ENCODE measurements around the gene IDH3B.

The IDH3B gene

GRCh38 chr20:2617099-2617714 lies 46.8 kb downstream of the IDH3B start:
- Histone ChIP-seq H2BK120ac (ENCODE audit: insufficient read depth, low read length, poor library complexity) (no peak overlapping the region), H3K23ac (ENCODE audit: low read length) (no peak overlapping the region), H2AFZ (ENCODE audit: insufficient read depth, low read length, poor library complexity) (no peak overlapping the region), H4K91ac (ENCODE audit: low read depth, low read length) (no peak overlapping the region), H4K8ac (ENCODE audit: low read depth, low read length) (no peak overlapping the region), H3K4me3 (ENCODE audit: low read depth, low read length) (no peak overlapping the region), H4K12ac (ENCODE audit: low read depth, low read length) (no peak overlapping the region), H3K27me3 (ENCODE audit: insufficient read depth, low read length) (no peaks in the 10 kb centered on the region), H3K36me3 (ENCODE audit: control insufficient read depth in 1 of 2, insufficient read depth in 2 of 2, low read length in 2 of 2) (no peaks in the 10 kb centered on the region), H3K14ac (ENCODE audit: low read length) (no peak overlapping the region), H3K9me3 (ENCODE audit: insufficient read depth, low read depth, low read length) (peaks cover 4% of the 10 kb centered on the region), H3K4me1 (ENCODE audit: control insufficient read depth in 1 of 2, insufficient read depth in 2 of 2, low read length in 2 of 2) (no peaks in the 10 kb centered on the region), H3K4me2 (ENCODE audit: low read length) (no peak overlapping the region), H3K9ac (ENCODE audit: low read length) (no peak overlapping the region), H2BK12ac (ENCODE audit: low read length) (no peak overlapping the region), H2AK5ac (ENCODE audit: low read length) (no peak overlapping the region), H2BK5ac (ENCODE audit: low read depth, low read length, poor library complexity) (no peak overlapping the region), H3K79me1 (ENCODE audit: low read length) (no peaks in the 10 kb centered on the region), H3K18ac (ENCODE audit: low read length) (no peak overlapping the region), H3K79me2 (ENCODE audit: control insufficient read depth, insufficient read depth, low read length, poor library complexity) (no peaks in the 10 kb centered on the region), H3K4ac (ENCODE audit: low read depth, low read length) (no peak overlapping the region), H3K27ac (ENCODE audit: low read depth, low read length) (no peak overlapping the region)
- no CpG with 5 or more reads among the region's 16 CpGs for WGBS (ENCODE audit: extremely low coverage, insufficient coverage, insufficient read length)
- DNase-seq: no peak

- no peak overlapping the region for H2AFZ ChIP-seq (ENCODE audit: insufficient read depth, low read length, poor library complexity)
- no peak overlapping the region for H3K9ac ChIP-seq (ENCODE audit: low read length)
- H3K4me1 ChIP-seq (ENCODE audit: control insufficient read depth in 1 of 2, insufficient read depth in 2 of 2, low read length in 2 of 2): no peaks in the 10 kb centered on the region
- peaks cover 4% of the 10 kb centered on the region for H3K9me3 ChIP-seq (ENCODE audit: insufficient read depth, low read depth, low read length)
- H3K79me1 ChIP-seq (ENCODE audit: low read length): no peaks in the 10 kb centered on the region
- H3K23ac ChIP-seq (ENCODE audit: low read length): no peak overlapping the region
- H3K4me2 ChIP-seq (ENCODE audit: low read length): no peak overlapping the region
- H4K91ac ChIP-seq (ENCODE audit: low read depth, low read length): no peak overlapping the region
- no peak overlapping the region for H4K8ac ChIP-seq (ENCODE audit: low read depth, low read length)
- H3K18ac ChIP-seq (ENCODE audit: low read length): no peak overlapping the region
- no peak overlapping the region for H4K12ac ChIP-seq (ENCODE audit: low read depth, low read length)
- H3K4me3 ChIP-seq (ENCODE audit: low read depth, low read length): no peak overlapping the region
- H3K14ac ChIP-seq (ENCODE audit: low read length): no peak overlapping the region
- H2BK5ac ChIP-seq (ENCODE audit: low read depth, low read length, poor library complexity): no peak overlapping the region
- H3K27me3 ChIP-seq (ENCODE audit: insufficient read depth, low read length): no peaks in the 10 kb centered on the region
- no peak overlapping the region for H3K4ac ChIP-seq (ENCODE audit: low read depth, low read length)
- no peak overlapping the region for H2BK12ac ChIP-seq (ENCODE audit: low read length)
- H3K36me3 ChIP-seq (ENCODE audit: control insufficient read depth in 1 of 2, insufficient read depth in 2 of 2, low read length in 2 of 2): no peaks in the 10 kb centered on the region
- no CpG with 5 or more reads among the region's 9 CpGs for WGBS (ENCODE audit: extremely low coverage, insufficient coverage, insufficient read length)
- H3K27ac ChIP-seq (ENCODE audit: low read depth, low read length): no peak overlapping the region
- DNase-seq: no peak
- H2AK5ac ChIP-seq (ENCODE audit: low read length): no peak overlapping the region
- H2BK120ac ChIP-seq (ENCODE audit: insufficient read depth, low read length, poor library complexity): no peak overlapping the region
- no peaks in the 10 kb centered on the region for H3K79me2 ChIP-seq (ENCODE audit: control insufficient read depth, insufficient read depth, low read length, poor library complexity)
These were observed 47.4 kb downstream of the IDH3B start for GRCh38 chr20:2616634-2617033.

- no CpG with 5 or more reads among the region's 3 CpGs for WGBS (ENCODE audit: extremely low coverage, insufficient coverage, insufficient read length)
- H2AFZ ChIP-seq (ENCODE audit: insufficient read depth, low read length, poor library complexity): no peak overlapping the region
- H3K14ac ChIP-seq (ENCODE audit: low read length): no peak overlapping the region
- no peak overlapping the region for H3K4ac ChIP-seq (ENCODE audit: low read depth, low read length)
- no peak overlapping the region for H3K27ac ChIP-seq (ENCODE audit: low read depth, low read length)
- H3K4me1 ChIP-seq (ENCODE audit: control insufficient read depth in 1 of 2, insufficient read depth in 2 of 2, low read length in 2 of 2): no peaks in the 10 kb centered on the region
- H3K4me3 ChIP-seq (ENCODE audit: low read depth, low read length): no peak overlapping the region
- no peaks in the 10 kb centered on the region for H3K27me3 ChIP-seq (ENCODE audit: insufficient read depth, low read length)
- no peak overlapping the region for H4K8ac ChIP-seq (ENCODE audit: low read depth, low read length)
- H4K12ac ChIP-seq (ENCODE audit: low read depth, low read length): no peak overlapping the region
- H4K91ac ChIP-seq (ENCODE audit: low read depth, low read length): no peak overlapping the region
- no peaks in the 10 kb centered on the region for H3K36me3 ChIP-seq (ENCODE audit: control insufficient read depth in 1 of 2, insufficient read depth in 2 of 2, low read length in 2 of 2)
- no peak overlapping the region for H3K4me2 ChIP-seq (ENCODE audit: low read length)
- H3K18ac ChIP-seq (ENCODE audit: low read length): no peak overlapping the region
- no peaks in the 10 kb centered on the region for H3K79me2 ChIP-seq (ENCODE audit: control insufficient read depth, insufficient read depth, low read length, poor library complexity)
- DNase-seq: no peak
- H2BK12ac ChIP-seq (ENCODE audit: low read length): no peak overlapping the region
- H3K79me1 ChIP-seq (ENCODE audit: low read length): no peaks in the 10 kb centered on the region
- H3K9me3 ChIP-seq (ENCODE audit: insufficient read depth, low read depth, low read length): peaks cover 4% of the 10 kb centered on the region
- no peak overlapping the region for H2BK5ac ChIP-seq (ENCODE audit: low read depth, low read length, poor library complexity)
- no peak overlapping the region for H3K23ac ChIP-seq (ENCODE audit: low read length)
- H2BK120ac ChIP-seq (ENCODE audit: insufficient read depth, low read length, poor library complexity): no peak overlapping the region
- no peak overlapping the region for H2AK5ac ChIP-seq (ENCODE audit: low read length)
- H3K9ac ChIP-seq (ENCODE audit: low read length): no peak overlapping the region
These were observed 51.9 kb downstream of the IDH3B start for GRCh38 chr20:2612073-2612472.

DNA sequence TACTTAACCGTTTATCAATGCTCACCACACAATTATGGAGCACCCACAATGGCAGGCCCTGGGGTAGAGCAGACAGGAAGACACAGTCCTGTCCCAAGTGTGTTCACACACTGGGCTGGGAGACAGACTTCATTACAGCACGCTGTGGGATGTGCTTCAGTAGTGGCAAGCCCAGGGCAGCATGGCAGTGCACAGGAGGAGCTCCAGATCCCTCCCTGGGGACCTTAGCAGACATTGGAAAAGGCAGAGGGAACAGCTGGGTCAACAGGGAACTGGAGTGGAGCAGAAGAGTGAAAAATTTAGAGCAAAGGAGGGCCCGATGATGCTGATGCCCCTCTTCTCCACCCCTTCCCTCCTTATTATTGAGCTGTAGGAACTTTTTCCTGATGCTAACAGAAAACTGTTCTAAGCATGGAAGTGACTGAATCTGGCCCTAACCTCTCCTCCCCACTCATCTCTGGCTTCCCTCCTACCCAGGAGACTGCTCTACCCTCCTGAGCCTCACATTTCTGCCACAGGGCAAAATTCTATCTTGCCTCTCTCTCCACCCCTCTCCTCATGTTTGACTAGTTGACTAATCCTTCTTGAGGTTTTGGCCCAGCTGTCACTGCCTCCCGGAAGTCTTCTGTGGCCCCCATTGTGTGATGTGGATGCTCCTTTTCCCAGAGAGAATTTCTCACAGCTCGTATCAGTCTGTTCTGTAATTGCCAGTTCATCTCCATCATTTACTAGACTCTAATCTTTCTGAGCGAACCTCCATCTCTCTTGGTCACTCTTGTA lies 52.9 kb downstream of the IDH3B start:
- Histone ChIP-seq H2AFZ (ENCODE audit: insufficient read depth, low read length, poor library complexity) (no peak overlapping the region), H3K79me1 (ENCODE audit: low read length) (no peaks in the 10 kb centered on the region), H2BK12ac (ENCODE audit: low read length) (no peak overlapping the region), H3K36me3 (ENCODE audit: control insufficient read depth in 1 of 2, insufficient read depth in 2 of 2, low read length in 2 of 2) (no peaks in the 10 kb centered on the region), H3K4me1 (ENCODE audit: control insufficient read depth in 1 of 2, insufficient read depth in 2 of 2, low read length in 2 of 2) (no peaks in the 10 kb centered on the region), H3K79me2 (ENCODE audit: control insufficient read depth, insufficient read depth, low read length, poor library complexity) (no peaks in the 10 kb centered on the region), H3K27me3 (ENCODE audit: insufficient read depth, low read length) (no peaks in the 10 kb centered on the region), H3K18ac (ENCODE audit: low read length) (no peak overlapping the region), H3K4me2 (ENCODE audit: low read length) (no peak overlapping the region), H3K4ac (ENCODE audit: low read depth, low read length) (no peak overlapping the region), H3K9ac (ENCODE audit: low read length) (no peak overlapping the region), H4K12ac (ENCODE audit: low read depth, low read length) (no peak overlapping the region), H4K91ac (ENCODE audit: low read depth, low read length) (no peak overlapping the region), H3K27ac (ENCODE audit: low read depth, low read length) (no peak overlapping the region), H3K4me3 (ENCODE audit: low read depth, low read length) (no peak overlapping the region), H3K23ac (ENCODE audit: low read length) (no peak overlapping the region), H4K8ac (ENCODE audit: low read depth, low read length) (no peak overlapping the region), H3K9me3 (ENCODE audit: insufficient read depth, low read depth, low read length) (peaks cover 4% of the 10 kb centered on the region), H2BK120ac (ENCODE audit: insufficient read depth, low read length, poor library complexity) (no peak overlapping the region), H2AK5ac (ENCODE audit: low read length) (no peak overlapping the region), H3K14ac (ENCODE audit: low read length) (no peak overlapping the region), H2BK5ac (ENCODE audit: low read depth, low read length, poor library complexity) (no peak overlapping the region)
- DNase-seq: no peak
- no CpG with 5 or more reads among the region's 6 CpGs for WGBS (ENCODE audit: extremely low coverage, insufficient coverage, insufficient read length)

Data from trophoblast cell (in vitro differentiated cells and primary cell).